Medulla oblongata (tissue), 1 donor: ENCODE results near the gene EXOC6B.
"Not testable (repeated sequence)": the region's sequence is repeated elsewhere in the genome, so short reads cannot be mapped to it uniquely, and the experiment has no call there.

Source experiments
- DNase-seq: peaks from one replicate; pipeline ENCODE4 v3.0.0-alpha.2; 2015; ENCODE audit errors: extremely low spot score

Gene EXOC6B

DNA sequence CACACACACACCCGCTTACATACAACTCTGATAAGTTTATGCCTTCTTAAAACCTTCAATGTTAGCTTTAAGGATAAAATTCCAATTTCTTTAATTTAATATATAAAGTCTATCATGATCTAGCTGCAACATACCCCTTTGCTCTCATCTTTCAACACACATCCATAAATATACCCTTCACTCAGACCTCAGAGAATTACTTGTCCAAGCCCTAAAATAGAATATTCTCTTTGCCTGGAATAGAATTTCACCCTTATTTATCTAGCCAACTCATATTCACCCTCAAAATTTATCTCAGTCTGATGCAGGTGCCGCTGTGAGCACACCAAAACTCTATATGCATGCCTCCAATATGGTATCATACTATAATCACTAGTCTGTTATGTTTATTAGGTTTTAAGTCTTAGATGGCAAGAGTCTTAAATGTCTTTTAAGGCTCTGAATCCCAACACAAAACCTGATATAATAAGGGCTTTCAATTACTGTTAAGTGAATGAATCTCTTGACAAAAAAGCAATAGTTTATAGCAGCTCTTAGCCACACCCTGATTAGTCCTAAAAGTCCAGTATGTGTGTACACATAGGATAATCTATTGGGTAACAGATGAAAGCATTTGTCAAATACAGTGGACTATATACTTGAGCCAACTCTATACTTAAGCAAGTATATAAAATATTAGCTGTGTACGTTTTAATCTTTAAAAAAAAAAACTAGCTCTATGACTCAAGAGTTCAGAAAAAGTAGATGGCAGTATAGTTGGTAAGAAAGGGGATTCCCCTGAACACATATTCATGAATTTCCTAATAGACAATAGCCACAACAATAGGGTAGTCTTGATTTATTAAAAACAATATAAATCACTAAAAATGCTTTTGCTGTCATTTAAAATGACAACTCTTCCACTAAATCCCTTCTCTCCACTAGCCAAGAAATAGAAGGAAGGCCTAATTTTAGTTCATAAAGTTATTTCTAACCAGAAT is 144.5 kb downstream of the EXOC6B start:
- DNase-seq = no peak

DNA sequence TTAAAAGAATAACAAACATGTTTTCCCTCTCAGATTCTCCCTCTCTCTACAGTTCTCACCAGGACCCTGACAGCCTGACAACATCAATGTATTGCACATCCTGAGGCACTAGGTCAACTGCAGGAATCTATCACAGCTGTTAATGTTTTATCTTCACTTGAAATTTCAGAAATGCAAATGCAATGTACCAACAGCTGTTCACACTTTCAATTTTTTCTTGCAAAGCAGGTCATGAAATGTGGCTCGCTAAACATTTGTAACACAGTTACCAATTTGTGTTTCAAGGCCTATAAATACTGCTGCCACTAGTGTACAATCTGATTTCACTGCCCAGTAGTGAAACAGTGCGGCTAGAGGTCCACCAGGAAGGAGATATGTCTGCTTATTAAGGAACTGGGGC is 147.8 kb downstream of the EXOC6B start:
- no peak for DNase-seq

DNA sequence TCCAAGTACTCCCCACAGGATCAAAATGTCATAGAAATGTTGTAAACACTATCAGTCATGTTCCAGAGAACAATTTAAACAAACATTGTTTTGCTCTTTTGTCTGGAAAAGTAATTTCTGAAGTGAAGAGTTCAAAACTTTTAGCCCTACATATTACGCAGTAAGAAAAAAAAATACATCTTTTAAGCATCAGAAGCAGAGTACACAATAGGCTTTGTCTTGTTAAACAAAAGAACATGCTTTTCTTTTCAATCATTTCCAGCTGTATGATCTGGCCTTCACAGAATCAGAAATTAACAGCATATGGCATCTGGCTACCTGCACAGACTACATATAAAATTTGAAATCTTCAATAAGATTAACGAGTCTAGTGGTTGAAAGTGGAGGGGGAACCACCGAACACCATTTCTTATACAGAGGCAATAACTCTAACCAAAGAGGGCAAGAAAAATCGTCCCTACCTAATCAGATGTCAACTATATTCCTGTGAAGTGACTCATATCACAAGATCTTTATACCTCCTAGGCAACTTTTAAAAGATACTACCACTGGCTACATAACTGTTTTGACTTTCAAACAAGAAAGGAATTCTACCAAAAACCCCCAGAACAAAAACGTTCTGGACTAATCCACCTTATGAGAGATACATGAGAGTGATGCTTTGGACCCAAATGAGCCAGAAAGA is 149.3 kb downstream of the EXOC6B start:
- DNase-seq = no peak

DNA sequence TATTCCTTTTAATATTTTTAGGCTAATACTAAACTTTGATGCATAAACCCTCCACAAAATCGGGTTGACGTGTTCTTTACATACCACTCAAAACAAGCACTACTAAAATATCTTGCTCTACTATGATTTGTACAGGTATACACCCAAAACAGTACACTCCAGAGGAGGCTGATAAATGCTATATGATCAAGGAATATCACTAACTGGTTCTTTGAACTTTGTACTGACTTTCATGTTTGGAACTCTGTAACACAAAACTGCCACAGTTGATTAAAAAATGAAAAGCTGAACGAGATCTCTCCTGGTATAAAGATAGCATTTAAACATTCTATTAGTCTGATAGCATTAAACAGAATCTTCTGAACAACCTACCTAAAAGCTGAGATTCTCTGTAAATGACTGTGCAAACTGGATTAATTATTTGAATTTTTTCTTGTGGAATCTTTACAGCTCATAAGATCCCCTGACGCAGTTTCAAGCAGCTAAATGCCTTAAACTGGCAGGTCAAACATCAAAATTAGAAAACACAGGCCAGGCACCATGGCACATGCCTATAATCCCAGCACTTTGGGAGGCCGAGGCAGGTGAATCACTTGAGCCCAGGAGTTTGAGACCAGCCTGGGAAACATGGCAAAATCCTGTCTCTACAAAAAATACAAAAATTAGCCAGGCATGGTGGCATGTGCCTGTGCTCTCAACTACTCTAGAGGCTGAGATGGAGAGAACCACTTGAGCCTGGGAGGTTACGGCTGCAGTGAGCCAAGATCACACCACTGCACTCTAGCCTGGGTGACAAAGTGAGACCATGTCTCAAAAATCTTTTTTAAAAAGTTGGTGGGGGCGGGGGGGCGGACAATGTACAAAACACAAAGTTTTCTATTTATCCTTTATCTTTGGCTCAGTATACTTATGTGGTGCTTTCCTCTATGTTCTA is 150.6 kb downstream of the EXOC6B start:
- DNase-seq = no peak

DNA sequence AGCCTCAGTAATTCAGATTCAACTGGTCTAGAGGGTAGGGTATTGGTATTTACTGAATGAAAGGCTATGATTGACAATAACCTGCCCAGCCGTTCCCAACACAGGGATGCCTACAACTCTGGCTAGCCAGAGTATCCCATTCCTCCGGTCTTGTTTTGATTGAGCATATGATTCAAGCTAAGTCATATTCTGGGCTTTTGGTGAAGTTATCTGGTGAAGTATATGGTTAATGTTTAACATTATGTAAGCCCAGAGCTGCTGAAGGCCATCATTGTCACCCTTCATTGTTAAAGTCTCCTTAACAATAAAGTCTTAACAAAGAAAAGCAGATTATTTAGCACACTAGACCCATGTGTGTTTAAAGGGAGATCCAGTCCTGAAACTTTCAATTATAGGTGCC is 152.6 kb downstream of the EXOC6B start:
- no peak for DNase-seq

DNA sequence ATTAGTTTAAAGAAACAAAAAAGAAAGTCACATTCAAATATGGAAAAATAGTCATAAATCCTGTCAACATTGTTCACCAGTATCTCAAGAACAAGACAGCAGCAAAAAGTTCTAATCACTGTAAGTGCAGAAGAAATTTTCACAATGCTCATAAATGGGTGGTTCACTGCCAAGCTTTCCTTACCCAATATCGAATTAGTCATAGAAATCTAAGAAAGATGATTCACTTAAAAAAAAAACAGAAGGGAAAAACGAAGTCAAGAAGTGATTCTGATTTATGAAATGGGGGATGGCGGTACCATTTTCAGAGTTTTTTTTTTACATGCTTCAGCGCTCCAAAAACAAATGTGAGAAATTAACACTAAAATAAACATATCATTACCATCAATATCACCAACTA is 156.7 kb downstream of the EXOC6B start:
- no peak for DNase-seq

DNA sequence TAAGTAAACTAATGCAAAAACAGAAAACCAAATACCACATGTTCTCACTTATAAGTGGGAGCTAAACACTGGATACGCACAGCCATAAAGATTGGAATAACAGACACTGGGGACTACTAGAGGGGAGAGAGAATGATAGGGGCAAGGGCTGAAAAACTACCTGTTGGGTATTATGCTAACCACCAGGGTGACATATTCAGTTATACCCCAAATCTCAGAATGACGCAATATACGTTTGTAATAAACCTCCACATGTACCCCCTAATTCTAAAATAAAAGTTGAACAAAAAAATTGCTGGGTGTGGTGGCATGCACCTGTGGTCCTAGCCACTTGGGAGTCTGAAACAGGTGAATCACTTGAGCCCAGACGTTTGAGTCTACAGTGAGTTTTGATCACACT is 157.2 kb downstream of the EXOC6B start:
- DNase-seq = no peak

DNA sequence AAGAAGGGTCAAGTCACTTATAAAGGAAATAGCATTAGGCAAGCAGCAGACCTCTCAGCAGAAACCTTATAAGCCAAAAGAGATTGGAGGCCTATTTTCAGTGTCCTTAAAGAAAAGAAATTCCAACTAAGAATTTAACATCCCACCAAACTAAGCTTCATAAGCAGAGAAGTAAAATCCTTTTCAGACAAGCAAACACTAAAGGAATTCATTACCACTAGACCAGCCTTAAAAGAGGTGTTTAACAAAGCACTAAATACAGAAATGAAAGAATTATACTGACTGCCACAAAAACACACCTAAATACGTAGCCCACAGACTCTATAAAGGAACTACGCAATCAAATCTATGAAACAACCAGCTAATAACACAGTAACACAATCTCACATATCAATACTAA is 160.4 kb downstream of the EXOC6B start:
- DNase-seq = no peak

DNA sequence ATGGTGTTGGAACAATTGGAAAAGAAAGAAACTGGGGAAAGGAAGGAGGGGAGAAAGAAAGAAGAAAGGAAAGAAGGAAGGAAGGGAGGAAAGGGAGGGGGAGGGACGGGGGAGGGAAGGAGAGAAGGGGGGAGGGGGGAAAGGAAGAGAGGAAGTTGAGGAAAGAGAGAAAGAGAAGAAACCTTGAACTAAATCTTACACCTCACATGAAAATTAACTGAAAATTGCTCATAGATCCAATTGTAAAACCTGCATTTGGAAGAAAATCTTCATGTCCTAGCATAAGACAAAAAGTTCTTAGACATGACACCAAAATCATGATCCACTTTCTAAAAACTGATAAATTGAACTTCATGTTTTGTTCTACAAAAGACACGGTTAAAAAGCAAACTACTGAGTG is 163.8 kb downstream of the EXOC6B start:
- DNase-seq = no peak

DNA sequence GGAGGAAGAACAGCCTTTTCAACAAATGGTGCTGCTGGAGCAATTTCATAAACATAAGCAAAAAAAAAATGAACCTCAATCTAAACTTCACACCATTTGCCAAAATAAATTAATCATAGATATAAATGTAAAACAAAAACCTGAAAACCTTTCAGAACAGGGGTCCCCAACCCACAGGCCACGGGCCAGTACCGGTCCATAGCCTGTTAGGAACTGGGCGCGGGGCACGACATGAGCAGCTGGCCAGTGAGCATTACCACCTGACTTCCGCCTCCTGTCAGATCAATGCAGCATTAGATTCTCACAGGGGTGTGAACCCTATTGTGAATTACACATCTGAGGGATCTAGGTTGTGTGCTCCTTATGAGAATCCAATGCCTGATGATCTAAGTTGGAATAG is 176.0 kb downstream of the EXOC6B start:
- DNase-seq = no peak

DNA sequence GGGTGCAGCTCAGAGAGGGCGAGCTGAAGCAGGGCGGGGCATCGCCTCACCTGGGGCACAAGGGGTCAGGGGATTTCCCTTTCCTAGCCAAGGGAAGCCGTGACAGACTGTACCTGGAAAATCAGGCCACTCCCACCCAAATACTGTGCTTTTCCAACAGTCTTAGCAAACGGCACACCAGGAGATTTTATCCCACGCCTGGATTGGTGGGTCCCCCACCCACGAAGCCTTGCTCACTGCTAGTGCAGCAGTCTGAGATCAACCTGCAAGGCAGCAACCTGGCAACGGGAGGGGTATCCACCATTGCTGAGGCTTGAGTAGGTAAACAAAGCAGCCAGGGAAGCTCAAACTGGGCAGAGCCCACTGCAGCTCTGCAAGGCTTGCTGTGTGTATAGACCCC is 184.6 kb downstream of the EXOC6B start:
- DNase-seq = not testable (repeated sequence)

DNA sequence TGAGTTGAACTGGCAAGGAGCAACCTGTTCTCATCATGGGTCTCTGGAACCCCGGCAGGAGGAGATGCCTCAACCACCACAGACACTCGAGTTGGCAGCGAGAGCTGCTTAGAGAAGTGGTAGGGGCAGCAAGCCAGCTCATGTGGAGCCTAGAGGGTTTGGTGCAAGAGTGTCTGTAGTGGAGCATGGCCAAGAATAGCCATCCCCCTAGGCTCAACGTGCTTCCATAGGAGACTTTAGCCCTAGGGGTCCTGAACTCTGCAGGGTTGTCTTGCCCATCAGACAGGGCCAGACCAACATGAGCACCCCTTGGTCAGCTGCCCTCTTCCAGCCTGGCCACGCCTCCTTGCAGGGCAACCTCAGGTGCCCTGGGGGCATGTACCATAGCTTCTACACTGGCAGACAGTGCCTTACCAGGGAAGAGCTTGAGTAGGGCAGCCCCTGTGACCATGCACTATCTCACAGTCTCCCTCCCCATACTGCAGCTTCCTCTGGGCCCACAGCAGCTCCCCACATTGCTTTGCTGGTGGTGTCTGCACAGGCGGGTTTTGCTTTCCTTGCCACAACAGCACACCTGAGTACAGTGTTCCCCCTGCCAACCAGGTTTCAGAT is 187.1 kb downstream of the EXOC6B start:
- no peak for DNase-seq

DNA sequence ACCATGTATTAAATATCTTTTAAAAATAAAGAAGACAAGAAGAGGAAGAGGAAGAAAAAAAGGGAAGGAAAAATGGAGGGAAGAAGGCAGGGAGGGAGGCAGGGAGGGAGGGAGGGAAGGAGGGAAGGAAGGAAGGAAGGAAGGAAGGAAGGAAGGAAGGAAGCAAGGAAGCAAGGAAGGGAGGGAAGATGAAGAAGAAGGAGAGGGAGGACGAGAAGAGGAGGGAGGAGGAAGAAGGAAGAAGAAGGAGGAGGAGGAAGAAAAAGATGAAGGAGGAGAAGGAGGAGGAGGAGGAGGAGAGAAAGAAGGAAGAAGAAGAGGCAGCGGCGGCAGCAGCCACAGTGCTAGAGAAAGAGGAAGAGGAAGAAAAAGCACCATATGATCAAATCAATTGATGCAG is 189.6 kb downstream of the EXOC6B start:
- no peak for DNase-seq

DNA sequence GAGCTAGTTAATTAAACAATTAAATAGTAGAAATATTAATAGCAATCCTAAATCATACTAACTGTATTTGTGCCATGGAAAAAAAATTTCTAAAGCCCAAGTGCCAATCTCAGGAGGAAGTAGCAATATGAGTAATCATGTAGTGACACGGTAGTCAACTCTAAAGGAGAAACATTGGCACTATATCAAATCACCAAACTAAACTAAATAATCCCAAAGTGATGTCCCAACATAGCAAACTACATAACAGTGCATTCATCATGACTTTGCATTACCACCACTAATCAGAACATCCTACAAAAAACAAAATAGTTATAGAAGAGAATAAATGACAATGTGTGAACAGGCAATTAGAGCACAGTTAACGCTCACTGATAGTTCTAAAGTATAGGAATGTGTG is 195.1 kb downstream of the EXOC6B start:
- no peak for DNase-seq

DNA sequence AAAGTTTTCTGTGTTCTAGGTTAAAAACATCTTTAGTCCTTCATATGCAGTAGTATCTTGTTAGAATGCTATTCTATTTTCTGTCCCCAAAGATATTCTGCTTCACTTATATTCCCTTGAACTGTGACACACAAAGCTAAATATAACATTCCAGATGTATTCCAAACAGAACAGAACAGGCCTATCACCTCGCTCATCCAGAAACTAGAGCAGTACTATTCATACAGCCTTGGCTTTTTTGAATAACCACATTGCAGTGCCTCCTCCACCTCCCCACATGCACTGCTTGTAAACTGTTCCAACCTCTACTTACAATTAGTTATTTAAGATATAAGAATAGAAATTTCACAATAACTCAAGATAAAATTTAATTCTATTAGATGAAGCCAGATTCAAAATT is 196.8 kb downstream of the EXOC6B start:
- DNase-seq = no peak

DNA sequence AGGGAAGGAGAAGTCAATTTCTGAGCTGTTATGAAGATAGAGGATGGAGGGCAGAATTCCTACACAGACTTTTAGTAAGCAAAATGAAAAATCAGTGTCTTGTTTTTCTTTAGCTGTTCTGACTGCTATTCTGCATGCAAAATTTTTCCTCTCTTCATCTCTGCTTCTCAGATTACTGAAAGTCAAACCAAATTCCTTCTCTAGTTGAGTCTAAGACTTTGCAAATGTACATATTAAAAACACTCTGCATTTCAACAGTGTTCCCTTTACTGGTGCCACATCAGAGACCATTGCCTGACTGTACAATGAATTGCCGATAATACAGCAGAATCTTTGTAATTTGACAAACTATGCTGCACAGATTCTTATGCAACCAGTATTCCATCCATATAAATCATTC is 198.8 kb downstream of the EXOC6B start:
- DNase-seq = no peak

DNA sequence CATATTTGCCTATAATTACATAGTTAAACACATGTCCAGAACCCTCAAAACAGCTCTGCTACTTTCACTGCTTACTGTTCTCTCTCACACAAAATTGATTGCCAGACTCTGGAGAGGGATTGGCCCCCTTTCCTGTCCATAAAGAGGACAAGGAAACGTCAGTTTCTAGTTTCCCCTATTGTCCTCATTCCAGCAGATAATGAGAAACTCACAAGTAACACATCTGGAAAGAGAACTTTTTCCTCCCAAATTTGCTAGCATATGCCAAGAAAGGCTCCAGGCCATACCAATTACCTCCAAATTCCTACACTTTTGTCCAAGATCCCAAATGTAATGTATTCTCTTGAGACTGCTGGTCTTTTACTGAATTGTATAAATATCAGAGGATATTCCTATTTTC is 200.5 kb downstream of the EXOC6B start:
- DNase-seq = no peak

DNA sequence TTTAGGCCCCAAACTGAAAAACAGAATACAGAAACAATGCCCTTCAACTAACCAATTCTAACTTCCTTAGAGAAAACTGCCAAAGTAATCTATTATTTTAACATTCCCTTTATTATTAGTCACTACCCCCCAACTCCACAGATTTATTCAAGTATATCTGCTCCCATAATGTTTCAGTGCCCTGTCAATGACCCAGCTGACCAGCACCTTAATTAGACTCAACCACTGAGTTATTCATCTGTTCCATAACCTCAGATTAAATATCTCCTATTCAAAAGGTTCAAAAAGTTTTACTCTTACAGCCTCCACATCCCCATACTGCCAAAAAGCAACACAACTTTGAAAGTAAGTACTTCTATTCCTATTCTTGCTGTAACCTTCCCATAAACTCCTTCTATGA is 202.4 kb downstream of the EXOC6B start:
- no peak for DNase-seq

DNA sequence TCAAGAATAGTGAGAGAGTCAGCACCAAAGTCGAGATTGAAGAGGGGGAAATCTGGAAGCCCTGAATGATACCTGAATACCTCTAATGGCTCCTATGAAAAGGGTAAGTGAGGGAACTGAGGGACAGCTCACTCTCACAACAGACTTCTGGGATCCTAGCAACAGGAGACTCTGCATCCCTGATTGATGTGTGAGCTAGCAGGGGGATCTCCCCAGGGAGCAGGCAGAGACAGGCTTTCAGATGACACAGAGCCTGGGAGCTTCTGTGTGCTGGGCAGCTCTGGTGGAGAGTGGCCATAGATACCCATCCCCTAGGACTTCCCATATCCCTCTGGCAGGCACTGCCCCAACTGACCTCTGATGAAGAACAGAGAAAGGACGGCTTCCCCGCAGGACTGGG is 206.2 kb downstream of the EXOC6B start:
- DNase-seq = no peak

DNA sequence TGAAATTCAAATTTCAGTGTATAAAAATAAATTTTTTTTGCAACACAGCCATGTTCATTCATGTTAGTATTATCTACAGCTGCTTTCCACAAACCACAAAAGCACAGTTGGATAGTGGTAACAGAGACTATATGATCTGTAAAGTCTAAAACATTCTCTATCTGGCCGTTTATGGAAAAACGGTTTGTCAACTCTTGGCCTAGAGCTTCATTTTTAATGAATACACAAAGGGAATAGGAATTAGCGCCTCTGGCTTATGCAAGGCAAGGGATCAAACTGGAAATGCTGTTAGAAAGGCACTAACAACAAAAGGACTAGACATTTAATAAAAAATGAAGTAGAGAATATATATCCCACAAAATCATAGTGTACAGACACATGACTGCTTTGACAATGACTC is 211.9 kb downstream of the EXOC6B start:
- peak; percentile 37 for DNase-seq

DNA sequence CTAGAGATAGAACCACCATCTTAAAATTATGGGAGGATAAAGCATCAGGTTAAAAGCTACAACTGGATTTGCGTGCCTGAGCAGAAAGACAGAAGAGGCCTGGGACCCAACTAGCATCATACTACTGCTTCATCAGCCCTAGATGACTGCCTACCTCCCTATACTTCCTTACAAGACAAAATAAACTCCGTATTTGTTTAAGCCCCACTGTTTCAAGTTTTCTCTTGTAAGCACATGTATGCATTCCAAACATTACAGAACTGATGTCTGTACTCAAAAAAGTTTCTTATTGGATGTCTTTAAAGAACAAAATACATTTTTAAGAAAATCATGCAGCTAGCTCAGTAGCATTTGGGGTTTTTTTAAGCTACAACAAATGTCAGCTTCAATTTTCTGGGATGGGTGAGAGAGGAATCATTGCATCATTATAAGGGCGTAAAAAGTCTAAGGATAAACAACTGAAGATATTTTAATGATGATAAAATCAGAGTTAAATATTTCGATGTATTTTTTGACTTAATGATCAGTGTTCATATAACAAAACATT is 213.1 kb downstream of the EXOC6B start:
- no peak for DNase-seq
